HUDEP-2 (cell line): Measurements from ENCODE around the gene GAPDH.
"Not testable (repeated sequence)": the region's sequence is repeated elsewhere in the genome, so short reads cannot be mapped to it uniquely, and the experiment has no call there.

Experiments
- DNase-seq, 76 experiments: peaks; one replicate each; lab custom pipeline; 2025; ENCODE audit not compliant: unreplicated experiment in 76 of 76; lab: John Stamatoyannopoulos, UW

The GAPDH gene

GRCh38 chr12:6541371-6542165 lies 7.3 kb downstream of the GAPDH start:
- DNase-seq = no peak

- no peak for DNase-seq
Measured at GRCh38 chr12:6542209-6543009, 8.1 kb downstream of the GAPDH start.

GRCh38 chr12:6546016-6546415 lies 11.7 kb downstream of the GAPDH start:
- DNase-seq = peak in 23 of 76 experiments; percentile 6 to 64 (median 30)

DNA sequence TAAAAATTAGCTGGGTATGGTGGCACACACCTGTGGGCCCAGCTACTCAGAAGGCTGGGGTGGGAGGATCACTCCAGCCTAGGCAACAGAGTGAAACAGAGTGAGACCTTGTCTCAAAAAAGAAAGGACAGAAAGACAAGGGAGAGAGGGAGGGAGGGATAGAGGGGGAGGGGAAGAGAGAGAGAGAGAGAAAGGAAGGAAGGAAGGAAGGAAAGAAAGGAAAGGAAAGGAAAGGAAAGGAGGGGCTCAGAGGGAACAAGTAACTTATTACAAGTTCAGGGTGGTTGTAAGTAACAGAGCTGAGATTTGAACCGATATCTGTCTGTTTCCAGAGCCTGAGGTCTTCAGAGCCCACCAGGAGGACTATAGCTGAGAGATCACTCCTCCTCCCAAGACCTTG lies 13.2 kb downstream of the GAPDH start:
- DNase-seq = no peak

GRCh38 chr12:6547987-6548386 lies 13.7 kb downstream of the GAPDH start:
- no peak for DNase-seq

- no peak for DNase-seq
Measured at GRCh38 chr12:6548556-6548955, 14.2 kb downstream of the GAPDH start.

GRCh38 chr12:6548966-6549683 lies 14.8 kb downstream of the GAPDH start:
- no peak for DNase-seq

DNA sequence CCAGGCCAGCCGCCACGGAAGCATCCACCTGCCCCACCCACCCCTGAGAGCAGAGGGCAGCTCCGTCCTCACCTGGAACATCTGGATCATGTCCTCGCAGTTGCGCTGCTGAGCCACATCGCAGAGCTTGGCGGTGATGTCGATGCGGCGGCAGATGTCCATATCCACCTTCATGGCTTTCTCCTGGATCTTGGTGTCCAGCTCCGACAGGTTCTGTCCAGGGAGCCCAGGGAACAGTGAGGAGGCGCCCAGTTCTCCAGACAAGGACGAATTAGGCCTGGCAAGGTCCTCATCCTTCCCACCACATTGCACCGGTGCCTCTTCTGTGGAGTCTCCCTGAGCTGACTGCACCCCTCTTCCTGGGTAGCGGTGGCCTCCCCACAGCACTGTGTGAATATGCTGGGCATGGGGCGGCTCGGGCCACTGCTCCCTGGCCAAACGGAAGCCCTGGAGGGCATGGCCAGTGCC lies 15.4 kb downstream of the GAPDH start:
- DNase-seq = no peak

GRCh38 chr12:6550294-6551062 lies 16.2 kb downstream of the GAPDH start:
- no peak for DNase-seq

GRCh38 chr12:6551063-6551461 lies 16.7 kb downstream of the GAPDH start:
- no peak for DNase-seq

DNA sequence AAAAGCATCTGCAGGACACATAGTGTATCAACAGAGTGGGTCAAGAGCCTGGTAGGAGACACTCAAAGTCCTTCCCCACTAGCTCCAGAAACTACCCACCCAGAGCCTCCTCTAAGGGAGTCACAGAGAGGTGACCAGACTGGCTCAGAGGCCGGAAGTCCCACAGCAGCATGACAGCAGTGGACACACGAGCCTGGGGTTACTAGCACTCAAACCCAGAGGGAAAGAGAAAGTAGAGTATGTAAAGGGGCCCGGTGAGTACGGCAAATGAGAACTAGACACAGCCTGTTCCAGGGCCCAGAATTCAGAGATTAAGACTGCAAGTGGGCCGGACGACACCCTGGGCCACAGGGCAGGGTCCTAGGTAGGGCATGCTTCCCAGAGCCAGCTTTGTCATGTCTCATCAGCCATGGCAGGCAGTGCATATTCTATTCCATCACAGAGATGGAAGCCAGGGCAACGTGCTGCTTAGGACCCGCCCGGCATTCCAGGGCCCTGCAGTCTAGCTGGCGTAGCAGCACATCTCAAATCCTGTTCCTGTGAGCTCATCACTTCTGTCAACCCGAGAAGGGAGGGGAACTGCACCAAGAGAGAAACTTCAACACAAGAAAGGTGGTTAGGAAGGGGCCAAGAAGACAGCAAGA lies 17.3 kb downstream of the GAPDH start:
- no peak for DNase-seq

- no peak for DNase-seq
Measured at GRCh38 chr12:6552140-6552551, 17.8 kb downstream of the GAPDH start.

DNA sequence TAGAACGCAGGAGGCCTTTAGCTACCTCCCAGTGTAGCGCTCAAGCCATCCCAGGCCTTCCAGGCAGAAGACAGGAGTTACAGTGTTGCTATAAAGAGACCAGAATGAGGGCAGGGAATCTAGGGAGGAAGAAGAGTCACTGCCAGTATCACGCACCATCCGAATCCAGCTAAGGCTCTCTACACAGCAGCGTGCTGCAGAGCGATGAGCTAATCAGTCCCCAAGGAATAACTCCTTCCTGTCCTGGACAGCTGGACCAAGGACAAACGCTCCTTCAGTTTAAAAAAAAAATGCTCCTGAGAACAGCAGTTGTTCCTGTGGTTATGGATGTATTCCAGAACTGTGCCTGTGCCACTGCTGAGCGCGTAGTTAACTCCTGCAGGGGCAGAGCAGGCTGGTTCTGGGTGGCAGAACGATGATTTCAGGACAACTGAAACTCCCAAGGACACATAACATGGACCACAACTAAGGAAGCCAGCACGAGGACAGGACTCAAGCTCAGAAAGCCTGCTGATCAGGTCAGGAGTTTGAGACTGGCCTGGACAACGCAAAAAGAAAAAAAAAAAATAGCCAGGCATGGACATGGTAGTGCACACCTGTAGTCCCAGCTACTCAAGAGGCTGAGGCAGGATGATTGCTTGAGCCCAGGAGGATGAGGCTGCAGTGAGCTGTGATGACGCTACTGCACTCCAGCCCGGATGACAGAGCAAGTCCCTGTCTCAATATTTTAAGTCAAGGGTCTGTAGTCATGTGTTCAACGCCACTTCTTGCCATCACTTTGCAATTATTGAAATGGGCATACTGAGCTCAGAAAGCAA lies 18.9 kb downstream of the GAPDH start:
- DNase-seq = no peak

- peak in 72 of 76 experiments; percentile 6 to 87 (median 64) for DNase-seq
Measured at GRCh38 chr12:6554168-6555017, 20.1 kb downstream of the GAPDH start.

- peak in 1 of 76 experiments; percentile 15 for DNase-seq
Measured at GRCh38 chr12:6555018-6555691, 20.8 kb downstream of the GAPDH start.

DNA sequence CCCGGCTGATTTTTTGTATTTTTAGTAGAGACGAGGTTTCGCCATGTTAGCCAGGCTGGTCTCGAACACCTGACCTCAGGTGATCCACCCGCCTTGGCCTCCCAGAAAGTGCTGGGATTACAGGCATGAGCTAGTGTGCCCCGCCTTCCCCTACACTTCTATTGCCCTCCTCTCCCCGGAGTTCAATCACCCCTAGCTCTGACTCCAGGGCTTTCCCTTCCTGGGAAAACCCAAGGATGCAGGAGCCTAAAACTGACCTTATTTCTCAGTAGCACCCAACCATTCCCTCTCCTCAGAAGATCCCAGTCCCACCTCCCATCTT lies 22.1 kb downstream of the GAPDH start:
- not testable (repeated sequence) for DNase-seq

- DNase-seq = no peak
Measured at GRCh38 chr12:6556857-6557256, 22.5 kb downstream of the GAPDH start.
